Endothelial cell of hepatic sinusoid (primary cell): ENCODE results near the gene DYNLT4.
"Not testable (repeated sequence)": the region's sequence is repeated elsewhere in the genome, so short reads cannot be mapped to it uniquely, and the experiment has no call there.

ENCODE experiments used
- in situ Hi-C: cut with HindIII; loops from 2 replicates; pipeline ENCODE4 v1.10.0; 2017; ENCODE audit warnings: low sequenced_read_pairs

The DYNLT4 gene

GRCh38 chr1:44775078-44775929 lies 31.8 kb downstream of the DYNLT4 start, which contains the start of gene RPS8:
RPS8 (plus strand) TSS chr1:44775540; CDS start chr1:44775597, 57 bp downstream.
- in situ Hi-C loops, result loop anchor here (5.0 kb wide), 1 partner anchor 48 kb away; no protein-coding TSS in a partner anchor

GRCh38 chr1:44766421-44766820 lies 40.7 kb downstream of the DYNLT4 start:
- in situ Hi-C loops, result not testable (repeated sequence)

GRCh38 chr1:44760876-44761275 lies 46.3 kb downstream of the DYNLT4 start:
- in situ Hi-C loops, result no loop called here

- in situ Hi-C loops, result no loop called here
These were observed 48.1 kb downstream of the DYNLT4 start for GRCh38 chr1:44759077-44759476.

GRCh38 chr1:44757420-44757819 lies 49.7 kb downstream of the DYNLT4 start:
- in situ Hi-C loops, result no loop called here
